ENCODE results near the gene PPP1R36.

DNA sequence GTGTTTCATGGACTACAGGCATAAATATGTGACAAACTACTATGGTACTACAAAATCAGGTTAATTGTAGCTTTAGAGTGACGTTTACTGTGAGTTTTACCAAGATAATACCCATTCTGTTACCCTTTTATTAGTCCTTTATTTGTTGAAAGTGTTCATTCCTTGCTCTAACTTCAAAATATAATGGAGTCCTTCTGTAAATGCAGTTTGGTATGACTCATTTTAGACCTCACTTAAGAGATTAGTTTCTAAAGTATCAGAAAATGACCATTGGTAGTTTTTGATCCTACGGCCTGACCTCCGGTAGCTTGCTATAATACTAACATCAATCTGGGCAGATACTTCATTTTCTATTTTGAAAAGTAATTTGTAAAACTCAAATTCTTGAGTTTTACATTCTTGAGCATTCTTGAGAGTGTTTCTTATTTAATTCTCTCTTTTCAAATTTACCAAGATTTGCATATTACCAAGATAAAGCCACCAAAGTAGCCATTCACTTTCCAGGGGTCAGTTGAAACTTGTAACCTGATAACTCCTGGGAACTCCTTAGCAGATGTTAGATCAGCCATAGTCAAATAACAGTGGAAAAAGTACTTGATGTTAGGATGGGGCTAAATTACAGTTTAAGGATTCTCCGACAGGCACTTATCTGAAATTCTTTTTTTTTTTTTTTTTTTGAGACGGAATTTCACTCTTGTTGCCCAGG lies 5.0 kb upstream of the PPP1R36 start:
- TF ChIP-seq, protein P1, sequence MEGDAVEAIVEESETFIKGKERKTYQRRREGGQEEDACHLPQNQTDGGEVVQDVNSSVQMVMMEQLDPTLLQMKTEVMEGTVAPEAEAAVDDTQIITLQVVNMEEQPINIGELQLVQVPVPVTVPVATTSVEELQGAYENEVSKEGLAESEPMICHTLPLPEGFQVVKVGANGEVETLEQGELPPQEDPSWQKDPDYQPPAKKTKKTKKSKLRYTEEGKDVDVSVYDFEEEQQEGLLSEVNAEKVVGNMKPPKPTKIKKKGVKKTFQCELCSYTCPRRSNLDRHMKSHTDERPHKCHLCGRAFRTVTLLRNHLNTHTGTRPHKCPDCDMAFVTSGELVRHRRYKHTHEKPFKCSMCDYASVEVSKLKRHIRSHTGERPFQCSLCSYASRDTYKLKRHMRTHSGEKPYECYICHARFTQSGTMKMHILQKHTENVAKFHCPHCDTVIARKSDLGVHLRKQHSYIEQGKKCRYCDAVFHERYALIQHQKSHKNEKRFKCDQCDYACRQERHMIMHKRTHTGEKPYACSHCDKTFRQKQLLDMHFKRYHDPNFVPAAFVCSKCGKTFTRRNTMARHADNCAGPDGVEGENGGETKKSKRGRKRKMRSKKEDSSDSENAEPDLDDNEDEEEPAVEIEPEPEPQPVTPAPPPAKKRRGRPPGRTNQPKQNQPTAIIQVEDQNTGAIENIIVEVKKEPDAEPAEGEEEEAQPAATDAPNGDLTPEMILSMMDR (IDR thresholded peaks at IDR 0.05 in 4 of 5, conservative IDR thresholded peaks at IDR 0.05 in 1 of 5) = no peak
- TF ChIP-seq POLR2A (IDR thresholded peaks at IDR 0.05) = no peak

All from gastrocnemius medialis (tissue), 4 donors.